GM12864 (cell line): Measurements from ENCODE around the gene TTC39A.
"Not testable (repeated sequence)": the region's sequence is repeated elsewhere in the genome, so short reads cannot be mapped to it uniquely, and the experiment has no call there.

Source experiments
- DNase-seq: peaks from one replicate; pipeline ENCODE4 v3.0.0-alpha.2; 2011; ENCODE audit warnings: low read depth
- H3K4me3 ChIP-seq: 2 replicates; pipeline ENCODE4 v1.5.1; 2011; ENCODE audit warnings: mild to moderate bottlenecking, low read depth, low read length, control low read depth
- TF ChIP-seq, protein P1 (sequence below): IDR thresholded peaks from 2 replicates; pipeline ENCODE4 v1.5.1; 2011; ENCODE audit warnings: low read depth, mild to moderate bottlenecking, moderate library complexity, low read length, control low read depth, inconsistent platforms; ENCODE audit errors: missing control alignments

TTC39A gene

DNA sequence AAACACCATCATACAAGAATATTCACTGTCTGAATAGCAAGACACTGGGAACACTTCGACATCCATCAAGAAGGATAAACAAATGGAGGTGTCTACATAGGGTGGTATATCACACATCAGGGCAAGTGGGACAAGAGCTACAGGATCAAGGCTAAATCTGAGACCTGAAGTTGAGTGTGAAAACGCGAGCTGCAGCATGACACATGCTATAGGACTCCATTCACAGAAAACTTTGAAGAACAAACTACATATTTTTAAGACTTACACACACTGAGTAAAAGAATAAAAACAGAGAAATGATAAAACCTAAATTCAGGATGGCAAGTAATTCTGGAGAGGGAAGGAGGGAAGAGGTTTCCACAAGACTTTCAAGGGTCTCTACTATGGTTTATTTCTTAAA, 2.1 kb downstream of the TTC39A start:
- no peak overlapping the region for H3K4me3 ChIP-seq
- TF ChIP-seq, protein P1, sequence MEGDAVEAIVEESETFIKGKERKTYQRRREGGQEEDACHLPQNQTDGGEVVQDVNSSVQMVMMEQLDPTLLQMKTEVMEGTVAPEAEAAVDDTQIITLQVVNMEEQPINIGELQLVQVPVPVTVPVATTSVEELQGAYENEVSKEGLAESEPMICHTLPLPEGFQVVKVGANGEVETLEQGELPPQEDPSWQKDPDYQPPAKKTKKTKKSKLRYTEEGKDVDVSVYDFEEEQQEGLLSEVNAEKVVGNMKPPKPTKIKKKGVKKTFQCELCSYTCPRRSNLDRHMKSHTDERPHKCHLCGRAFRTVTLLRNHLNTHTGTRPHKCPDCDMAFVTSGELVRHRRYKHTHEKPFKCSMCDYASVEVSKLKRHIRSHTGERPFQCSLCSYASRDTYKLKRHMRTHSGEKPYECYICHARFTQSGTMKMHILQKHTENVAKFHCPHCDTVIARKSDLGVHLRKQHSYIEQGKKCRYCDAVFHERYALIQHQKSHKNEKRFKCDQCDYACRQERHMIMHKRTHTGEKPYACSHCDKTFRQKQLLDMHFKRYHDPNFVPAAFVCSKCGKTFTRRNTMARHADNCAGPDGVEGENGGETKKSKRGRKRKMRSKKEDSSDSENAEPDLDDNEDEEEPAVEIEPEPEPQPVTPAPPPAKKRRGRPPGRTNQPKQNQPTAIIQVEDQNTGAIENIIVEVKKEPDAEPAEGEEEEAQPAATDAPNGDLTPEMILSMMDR = no peak
- DNase-seq = no peak

DNA sequence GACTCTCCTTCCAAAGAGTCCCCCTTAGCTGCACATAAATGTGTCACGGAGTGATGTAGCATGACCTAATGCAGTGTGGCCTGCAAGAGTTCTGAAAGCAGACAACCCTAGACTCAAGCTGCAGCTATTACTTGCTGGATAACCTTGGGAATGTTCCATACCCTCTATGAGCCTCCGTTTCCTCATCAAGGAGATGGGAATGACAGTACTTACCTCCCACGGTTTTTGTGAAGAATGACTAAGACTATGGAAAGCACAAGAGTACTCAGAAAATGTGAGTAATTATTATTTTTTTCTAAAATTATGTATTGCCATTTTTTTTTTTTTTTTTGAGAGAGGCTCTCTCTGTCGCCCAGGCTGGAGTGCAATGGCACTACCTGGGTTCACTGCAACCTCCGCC, 3.0 kb downstream of the TTC39A start:
- TF ChIP-seq, protein P1 = no peak
- no peak overlapping the region for H3K4me3 ChIP-seq
- no peak for DNase-seq

DNA sequence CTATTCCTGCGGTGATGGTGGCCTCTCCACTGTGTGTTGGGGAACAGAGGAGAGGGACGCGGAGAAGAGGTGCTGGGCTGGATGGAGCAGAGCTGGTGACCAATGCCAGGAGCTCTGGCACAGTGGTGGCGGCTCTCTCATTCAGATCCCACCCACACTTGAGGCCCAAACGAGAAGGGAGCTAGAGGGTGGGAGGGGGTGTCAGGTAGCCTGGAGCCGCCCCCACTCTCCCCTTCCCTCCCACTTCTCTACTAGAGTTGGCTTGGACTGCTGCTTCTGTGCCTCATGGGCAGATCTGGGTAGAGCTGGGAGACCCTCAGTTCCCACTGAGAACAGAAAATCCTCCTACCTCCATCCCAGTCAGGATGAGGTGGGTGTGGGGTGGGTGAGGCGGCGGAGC, 3.5 kb downstream of the TTC39A start:
- DNase-seq = no peak
- TF ChIP-seq, protein P1 = no peak
- no peak overlapping the region for H3K4me3 ChIP-seq

DNA sequence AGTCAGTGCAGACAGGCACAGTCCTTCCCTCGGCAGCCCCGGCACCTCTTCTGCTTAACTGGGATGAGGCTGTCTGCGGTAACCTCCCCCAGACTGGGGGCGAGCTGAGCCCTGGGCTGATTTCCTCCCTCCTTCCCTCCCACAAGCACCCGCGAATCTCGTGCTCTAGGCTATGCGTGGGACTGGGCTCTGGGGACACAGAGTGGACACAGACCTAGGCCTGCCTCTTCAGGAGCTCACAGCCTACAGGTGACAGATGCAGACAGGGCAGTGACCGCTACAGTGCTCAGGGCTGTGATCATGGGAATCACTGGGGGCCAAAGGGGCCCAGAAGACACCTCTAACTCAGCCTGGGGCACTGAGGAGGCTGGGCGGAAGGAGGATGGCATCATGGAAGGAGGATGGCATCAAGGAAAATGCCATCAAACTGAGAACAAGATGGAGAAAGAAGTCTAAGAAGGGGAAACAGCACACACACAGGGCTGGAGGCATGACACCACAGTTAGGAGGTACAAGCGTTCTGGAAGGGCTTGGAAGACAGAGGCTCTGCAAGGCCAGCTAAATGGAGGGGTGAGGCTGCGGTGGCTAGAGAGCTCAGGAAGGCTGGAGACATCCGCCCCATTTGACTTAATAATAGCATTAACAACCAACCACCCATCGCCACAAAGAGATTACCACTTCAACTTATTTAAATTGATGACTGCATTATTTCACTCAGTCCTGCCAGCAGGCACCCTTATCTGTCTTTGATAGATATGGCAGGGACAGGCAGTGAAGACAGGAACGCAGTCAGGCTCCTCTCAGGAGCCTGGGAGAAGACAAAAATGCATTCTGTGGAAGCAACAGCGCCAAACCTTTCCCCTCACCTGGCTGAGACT, 4.2 kb downstream of the TTC39A start:
- H3K4me3 ChIP-seq = no peak overlapping the region
- TF ChIP-seq, protein P1 = no peak
- DNase-seq = no peak

DNA sequence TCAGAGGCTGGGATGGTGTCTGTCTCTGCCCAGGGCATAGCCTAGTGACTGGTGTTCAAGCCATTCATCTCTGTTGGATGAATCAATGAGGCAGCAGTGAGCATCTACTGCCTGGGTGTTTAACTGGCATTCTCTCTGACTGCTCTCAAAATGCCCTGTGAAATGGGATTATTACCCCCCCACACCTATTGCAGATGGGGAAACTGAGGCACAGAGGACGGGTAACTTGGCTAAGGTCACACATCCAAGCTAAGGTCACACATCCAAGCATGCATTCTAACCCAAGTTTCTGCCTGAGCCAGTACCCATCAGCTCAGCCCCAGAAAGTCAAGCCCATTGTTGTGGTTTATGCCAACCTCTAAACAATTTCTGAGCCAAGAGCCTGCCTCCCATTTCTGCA, 5.0 kb downstream of the TTC39A start:
- no peak for DNase-seq
- H3K4me3 ChIP-seq = no peak overlapping the region
- TF ChIP-seq, protein P1 = no peak

DNA sequence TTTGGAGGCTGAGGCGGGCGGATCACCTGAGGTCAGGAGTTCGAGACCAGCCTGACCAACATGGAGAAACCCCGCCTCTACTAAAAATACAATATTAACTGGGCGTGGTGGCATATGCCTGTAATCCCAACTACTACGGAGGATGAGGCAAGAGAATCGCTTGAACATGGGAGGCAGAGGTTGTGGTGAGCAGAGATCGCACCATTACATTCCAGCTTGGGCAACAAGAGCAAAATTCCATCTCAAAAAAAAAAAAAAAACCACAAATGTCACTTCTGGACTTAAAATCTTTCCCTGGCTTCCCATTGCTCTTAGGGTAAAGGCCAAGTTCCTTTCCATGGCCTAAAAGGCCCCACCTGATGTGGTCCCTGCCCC, 5.4 kb downstream of the TTC39A start:
- DNase-seq, H3K4me3 ChIP-seq: not testable (repeated sequence)

DNA sequence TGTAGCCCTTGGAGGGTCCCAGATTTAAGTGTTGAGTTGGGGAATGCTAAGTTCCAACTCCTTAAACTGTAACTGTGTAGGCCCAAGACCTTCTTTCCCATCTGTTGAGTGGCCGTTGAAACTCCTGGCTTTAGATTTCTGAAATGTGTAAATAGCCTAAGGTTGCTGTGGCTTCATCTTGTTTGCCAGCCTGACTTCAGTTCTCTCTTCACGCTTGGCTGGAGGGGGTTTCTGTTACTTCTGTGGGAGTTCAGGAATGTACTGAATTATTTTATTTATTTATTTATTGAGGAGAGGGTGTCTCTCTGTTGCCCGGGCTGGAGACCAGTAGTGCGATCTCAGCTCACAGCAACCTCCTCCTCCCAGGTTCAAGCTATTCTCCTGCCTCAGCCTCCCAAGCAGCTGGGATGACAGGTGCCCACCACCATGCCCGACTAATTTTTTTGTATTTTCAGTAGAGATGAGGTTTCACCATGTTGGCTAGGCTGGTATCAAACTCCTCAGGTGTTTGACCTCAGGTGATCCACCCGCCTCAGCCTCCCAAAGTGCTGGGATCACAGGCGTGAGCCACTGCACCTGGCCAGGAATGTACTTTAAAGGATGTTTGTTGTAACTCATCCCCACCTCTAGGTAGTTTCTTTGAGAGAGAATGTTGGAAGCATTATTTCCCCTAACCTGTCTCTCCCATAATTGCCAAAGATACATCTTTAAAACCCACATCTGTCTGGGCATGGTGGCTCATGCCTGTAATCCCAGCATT, 5.9 kb downstream of the TTC39A start:
- TF ChIP-seq, protein P1 = no peak
- H3K4me3 ChIP-seq = no peak overlapping the region
- DNase-seq = no peak
